Neural progenitor cell (in vitro differentiated cells): ENCODE data around the gene NCF4.

ENCODE experiments used
- CTCF ChIP-seq: fragments of 200-600 bp; sonication (generic); IDR thresholded peaks from 2 replicates; pipeline ENCODE4 v1.5.1; 2017; ENCODE audit warnings: antibody characterized with exemption, mild to moderate bottlenecking
- EZH2 ChIP-seq: fragments of 200-600 bp; sonication (generic); IDR thresholded peaks from 2 replicates; pipeline ENCODE4 v1.6.1; 2017; ENCODE audit warnings: antibody characterized with exemption, mild to moderate bottlenecking, moderate library complexity
- EZH2phosphoT487 ChIP-seq: fragments of 200-600 bp; sonication (generic); IDR thresholded peaks from 2 replicates; pipeline ENCODE4 v1.6.1; 2017; ENCODE audit warnings: antibody characterized with exemption

GRCh38 chr22:36925388-36926290 is 64.8 kb downstream of the NCF4 start:
- TF ChIP-seq CTCF: no peak
- no peak for TF ChIP-seq EZH2
- TF ChIP-seq EZH2phosphoT487: no peak
